HG02973 (cell line): ENCODE measurements around the gene GRHL1.

ENCODE experiments used
- ATAC-seq: cut with Tn5 transposase; IDR thresholded peaks from one replicate; pipeline ENCODE4 v1.9.1; 2021; ENCODE audit warnings: moderate library complexity; ENCODE audit not compliant: unreplicated experiment

GRHL1 gene

DNA sequence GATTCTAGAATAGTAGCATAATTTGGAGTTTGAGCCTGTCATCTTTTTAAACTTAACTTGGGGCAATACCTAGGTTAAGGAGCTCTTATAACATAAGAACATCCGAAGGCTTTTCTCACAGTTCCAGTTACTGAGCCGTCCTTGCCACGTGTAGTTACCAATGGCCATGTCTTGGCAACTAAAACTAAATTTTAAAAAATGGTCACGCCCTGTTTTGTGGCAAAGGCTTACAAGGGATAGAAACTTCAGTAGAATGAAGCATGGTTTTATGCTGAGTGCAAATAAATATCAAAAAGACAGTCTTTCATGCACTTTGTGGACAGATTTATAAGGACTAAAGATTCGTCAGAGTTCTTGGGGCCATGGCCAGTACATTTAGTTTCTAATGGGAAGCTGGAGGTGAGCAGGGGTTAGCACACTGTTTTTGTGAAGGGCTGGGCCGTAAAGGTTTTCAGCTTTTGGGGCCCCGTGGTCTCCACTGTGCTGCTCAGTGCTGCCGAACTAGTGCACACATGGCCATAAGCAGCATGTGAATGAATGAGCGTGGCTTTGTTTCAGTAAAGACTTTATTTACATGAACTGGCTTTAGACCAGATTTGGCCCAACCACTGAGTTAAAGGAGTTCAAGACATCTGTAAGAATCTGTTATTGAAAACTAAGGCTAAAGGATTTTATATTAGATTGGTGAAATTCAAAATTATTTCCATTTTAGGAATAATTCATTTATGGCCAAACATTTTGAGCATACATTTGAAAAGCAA, 41.1 kb downstream of the GRHL1 start:
- ATAC-seq = no peak

DNA sequence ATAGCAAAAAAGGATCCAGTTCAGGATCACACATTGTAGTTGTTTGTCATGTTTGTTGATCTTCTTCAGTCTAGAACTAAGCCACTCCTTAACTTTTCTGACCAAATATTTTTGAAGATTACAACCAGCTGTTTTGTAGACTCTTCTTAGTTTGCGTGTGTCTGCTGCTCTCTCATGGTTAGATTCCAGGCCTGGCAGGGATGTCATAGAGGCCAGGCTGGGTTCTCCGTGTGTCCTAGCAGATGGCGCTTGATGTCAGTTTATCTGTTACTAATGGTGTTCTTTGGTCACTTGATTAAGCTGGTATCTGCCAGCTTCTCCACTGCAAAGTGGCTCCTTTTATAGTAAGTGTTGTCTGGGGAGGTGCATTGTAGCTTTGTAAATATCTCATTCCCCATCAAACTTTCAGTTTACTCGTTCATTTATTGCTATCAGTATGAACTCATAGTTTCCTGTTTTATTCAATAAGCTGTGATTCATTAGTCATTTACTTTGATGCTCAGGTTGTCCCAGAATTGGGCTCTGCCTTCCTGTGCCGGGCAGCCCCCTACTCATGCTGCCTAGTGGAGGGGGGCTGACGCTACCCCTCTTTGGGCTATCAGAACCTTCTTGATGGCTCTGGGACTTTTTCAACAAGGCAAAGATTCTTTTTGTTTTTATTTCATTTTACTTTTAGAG, 42.1 kb downstream of the GRHL1 start:
- no peak for ATAC-seq

DNA sequence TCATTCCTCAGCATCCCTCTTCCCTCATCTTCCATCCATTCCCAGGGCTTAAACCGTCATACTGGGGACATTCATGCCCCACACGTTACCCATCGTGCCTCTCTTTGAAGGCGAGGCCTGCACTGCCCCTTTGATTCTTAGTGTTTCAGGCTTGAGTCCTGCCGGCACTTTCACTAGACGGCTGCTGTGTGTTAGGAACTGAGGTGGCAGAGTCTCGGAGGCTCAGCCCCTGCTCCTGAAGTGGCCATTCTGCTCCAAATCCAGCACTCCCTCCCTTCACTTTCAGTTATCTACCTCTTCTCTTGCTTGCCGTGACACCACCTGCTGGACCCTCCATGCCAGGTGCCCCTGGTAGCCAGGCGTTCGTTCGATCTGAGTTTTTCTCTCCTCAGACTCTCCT, 43.0 kb downstream of the GRHL1 start:
- ATAC-seq = no peak

DNA sequence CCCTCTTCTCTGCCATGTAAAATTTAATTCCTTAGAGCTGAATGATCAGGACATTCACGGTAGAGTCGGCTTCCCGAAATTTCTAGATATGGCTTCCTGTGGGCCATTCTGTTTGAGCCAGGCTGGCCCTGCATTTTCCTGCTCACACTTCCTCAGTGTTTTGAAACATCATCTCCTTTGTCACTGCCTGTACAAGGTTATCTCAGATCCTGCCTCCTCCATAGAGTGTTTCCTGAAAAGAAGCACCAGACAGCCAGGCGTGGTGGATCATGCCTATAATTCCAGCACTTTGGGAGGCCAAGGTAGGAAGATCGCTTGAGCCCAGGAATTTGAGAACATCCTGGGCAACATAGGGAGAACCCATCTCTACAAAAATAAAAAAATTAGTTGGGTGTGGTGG, 43.6 kb downstream of the GRHL1 start:
- no peak for ATAC-seq

DNA sequence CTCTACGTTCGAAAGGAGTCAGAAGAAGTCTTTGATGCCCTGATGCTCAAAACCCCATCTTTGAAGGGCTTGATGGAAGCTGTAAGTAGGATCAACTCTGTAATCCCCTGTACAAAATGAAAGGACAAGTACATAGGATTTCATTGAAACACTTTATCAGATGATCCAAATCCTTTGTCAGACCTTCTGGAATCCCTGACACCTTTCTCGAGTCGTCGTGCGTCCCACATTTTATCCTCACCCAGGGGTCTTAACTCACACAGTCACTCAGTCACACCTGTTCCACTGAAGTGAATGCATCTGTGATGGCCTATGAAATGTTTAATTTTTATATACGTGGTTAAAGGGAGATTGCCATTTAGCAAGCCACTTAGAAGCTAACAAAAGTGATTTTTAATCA, 44.8 kb downstream of the GRHL1 start:
- ATAC-seq = no peak

DNA sequence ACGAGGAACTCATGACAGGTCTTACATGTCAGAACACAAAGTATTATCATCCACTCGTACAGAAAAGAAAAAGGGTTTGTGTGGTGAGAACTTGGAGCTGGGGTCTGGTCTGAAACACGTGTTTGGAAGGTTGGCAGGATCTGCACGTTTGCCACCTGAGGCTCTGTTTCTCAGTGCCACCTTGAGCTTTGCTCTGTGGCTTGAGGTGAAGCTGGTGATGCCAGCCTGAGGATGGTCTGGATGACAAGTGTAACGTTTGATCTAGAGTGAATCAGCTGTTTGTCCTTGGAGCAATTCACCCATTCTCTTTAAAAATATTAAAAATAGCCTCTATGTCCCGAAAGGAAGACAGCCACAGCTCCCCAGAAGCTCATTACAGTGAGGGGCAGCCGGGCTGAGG, 46.4 kb downstream of the GRHL1 start:
- no peak for ATAC-seq

DNA sequence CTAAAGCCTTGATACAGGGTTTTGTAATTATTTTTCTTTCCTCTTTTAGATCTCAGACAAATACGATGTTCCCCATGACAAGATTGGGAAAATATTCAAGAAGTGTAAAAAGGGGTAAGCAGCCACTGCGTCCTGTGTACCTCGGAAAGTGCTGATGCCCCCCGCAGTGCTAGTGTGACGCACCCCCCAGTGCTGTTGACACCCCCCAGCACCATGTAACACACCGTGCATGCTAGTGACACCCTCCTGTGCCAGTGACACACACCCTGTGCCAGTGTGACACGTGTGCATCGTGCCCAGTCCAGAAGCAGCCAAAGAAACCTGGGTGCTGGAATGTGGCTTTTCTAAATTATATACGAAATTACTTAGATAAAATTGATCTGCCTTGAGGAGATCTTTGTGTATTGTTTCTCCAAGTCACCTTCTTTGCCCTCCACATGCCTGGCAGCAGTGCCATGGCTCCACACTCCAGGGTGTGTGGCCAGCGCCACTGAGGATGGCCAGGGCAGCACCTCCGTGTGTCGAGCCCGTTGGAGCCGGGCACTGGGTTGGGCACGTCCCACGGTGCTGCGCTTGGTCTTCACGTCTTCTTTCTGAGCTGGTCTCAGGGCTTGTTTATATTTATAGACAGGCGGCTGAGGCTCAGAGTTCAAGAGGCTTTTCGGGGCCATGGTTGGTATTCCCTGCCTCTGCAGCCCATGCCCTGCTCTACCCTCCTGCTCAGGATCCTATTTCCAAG, 47.6 kb downstream of the GRHL1 start:
- no peak for ATAC-seq

DNA sequence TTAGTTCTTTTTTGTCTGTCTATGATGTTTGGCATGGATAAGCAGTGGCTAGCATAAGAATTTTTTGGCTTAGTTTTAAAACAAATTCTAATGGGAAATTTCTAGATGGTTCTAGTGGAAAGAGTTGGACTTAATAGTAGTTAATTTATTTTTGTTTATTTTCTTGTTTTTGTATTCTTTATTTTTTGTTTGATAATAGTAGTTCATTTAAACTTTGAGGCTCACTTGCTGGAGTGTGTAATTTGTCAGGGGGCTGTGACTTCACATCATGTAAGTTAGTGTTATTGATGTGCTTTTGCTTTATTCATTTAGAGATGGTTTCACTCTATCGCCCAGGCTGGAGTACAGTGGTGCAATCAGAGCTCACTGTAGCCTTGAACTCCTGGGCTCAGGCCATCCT, 48.2 kb downstream of the GRHL1 start:
- ATAC-seq = no peak

DNA sequence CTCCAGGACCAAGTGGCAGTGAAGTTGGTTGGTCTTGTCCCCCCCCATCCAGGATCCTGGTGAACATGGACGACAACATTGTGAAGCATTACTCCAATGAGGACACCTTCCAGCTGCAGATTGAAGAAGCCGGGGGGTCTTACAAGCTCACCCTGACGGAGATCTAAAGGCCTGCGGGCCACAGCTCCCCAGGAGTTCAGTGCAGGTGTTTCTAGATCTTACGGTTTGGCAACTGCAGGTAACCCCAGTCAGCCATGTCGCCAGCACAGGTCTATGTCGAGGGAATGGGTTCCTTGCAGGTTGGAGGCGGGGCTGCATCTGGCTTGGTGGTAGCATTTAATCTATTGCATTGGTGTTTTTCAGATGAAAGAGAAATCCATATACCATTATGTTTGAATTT, 49.0 kb downstream of the GRHL1 start:
- no peak for ATAC-seq

DNA sequence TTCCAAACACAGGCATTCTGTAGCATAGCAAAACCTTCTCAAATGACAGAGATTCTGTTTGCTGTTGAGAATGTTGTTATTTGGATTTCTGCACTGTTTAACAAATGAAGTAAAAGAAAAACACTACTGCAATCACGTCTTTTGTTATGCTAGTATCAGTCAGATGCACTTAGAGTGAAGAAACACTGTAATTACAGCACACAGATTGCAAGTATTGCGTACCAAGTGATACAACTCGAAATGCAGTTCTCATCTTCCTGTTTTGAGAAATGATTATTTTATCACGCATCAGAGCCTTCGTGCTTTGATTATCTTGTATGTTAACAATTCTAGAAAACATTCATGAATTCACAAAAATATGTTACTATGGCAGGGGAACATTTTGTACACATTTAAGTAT, 50.1 kb downstream of the GRHL1 start:
- ATAC-seq = no peak

DNA sequence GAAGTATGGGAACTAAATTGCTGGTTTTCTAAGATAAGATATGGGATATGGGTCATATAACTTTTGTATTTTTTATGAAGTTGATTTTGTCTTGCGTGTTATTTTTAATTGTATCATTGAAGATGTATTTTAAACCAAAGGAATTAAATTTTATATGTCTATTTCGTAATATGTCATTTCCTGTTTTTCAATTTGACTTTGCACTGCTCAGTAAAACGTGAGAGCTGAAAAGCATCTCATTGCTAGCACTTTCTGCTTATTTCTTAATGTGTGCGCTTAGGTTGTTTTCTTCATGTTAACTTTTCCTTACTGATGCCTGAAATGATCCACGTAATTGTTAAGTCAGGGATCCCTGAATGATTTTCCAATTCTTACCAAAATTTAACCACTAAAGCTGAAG, 50.6 kb downstream of the GRHL1 start:
- no peak for ATAC-seq

DNA sequence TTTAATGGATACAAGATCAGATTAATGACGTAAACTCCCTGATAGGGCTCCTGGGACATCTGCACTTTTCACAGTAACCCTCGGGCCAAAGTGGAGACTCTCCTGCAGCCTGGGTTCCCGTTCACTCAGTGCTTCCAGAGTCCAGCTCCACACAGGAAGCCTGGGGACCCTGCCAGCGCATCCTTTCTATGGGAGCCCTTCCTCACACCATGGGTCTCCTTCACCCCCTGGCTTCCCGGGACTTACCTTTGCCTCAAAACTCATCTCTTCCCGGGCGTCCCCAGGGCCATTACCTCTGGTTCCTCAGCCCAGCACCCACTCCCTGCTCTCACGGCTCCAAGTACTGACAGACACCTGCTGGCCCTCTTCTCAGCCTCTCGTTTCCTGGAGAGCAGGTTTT, 51.2 kb downstream of the GRHL1 start:
- ATAC-seq = no peak

DNA sequence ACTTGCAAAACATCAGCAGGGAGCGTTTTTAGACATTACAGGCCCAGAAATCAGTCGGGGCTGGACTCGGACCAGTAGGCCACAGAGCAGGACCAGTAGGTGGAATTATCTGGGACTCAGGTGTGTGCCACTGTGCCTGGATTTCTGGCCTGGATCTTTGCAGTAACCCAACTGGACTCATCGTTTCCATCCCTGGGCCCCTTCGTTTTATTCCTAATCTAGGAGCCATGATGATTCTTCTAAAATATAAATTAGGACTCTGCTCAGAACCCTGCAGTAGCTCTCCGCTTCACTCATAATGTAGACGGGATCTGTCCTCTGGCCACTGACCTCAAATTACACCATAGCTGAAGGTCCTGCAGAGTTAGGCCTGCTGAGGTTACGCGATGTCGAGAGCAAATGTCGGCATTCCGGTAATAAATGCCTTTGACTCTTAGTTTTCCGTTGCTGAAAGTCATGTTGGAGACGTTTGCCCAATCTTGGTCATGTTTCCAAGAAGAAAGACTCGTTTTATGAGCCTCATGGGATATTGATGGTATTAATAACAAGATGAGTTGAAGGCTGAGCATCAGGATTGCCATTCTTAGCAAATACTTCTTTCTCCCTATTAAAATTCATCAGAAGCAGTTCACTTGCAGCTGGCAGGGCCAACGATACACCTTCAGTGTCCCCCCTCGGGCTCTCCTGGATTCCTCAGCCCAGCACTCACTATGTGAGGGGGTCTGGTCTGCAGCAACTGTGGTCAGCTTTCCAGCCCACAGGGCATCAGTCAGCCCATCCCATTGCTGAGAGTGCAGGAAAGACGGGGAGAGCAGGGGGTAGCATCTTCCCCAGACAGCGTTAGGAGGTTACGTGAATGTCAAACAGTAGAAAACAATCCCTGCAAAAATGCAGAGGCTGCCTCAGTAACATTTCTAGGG, 52.0 kb downstream of the GRHL1 start:
- ATAC-seq = no peak

DNA sequence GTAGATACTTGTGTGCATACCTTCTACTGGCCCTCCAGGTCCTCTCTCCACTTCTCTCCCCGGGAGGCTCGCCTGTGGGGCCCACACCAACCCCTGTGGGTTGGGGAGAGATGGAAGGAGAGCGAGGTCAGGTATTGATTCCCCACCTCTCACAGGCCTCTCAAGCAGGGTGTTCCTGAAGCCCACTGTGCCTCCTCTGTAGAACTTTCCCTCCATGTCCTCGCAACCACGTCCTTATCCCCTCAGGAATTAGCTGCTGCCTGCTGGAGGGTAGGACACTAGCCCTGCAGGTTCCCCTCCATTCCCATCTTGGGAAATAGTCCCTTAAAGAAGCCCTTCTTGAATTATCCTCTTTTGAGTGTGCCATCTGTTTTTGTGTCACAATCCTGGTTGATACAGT, 52.9 kb downstream of the GRHL1 start:
- no peak for ATAC-seq

DNA sequence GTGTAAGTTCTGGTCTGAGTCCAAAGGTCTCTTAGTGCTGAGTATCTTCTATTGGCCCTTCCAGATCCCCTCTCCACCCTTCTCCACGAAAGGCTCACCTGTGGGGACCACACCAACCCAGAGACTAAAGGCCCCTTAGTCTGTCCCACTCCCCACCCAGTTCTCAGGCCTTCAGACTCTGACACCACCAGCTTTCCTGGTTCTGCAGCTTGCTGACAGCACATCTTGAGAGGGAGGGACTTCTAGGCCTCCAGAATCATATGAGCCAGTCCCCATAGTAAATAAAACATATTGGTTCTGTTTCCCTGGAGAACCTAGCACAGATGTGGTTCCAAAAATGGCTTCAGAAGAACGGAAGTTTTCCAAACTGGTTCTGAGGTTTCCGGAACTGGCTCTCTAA, 53.3 kb downstream of the GRHL1 start:
- ATAC-seq = no peak

DNA sequence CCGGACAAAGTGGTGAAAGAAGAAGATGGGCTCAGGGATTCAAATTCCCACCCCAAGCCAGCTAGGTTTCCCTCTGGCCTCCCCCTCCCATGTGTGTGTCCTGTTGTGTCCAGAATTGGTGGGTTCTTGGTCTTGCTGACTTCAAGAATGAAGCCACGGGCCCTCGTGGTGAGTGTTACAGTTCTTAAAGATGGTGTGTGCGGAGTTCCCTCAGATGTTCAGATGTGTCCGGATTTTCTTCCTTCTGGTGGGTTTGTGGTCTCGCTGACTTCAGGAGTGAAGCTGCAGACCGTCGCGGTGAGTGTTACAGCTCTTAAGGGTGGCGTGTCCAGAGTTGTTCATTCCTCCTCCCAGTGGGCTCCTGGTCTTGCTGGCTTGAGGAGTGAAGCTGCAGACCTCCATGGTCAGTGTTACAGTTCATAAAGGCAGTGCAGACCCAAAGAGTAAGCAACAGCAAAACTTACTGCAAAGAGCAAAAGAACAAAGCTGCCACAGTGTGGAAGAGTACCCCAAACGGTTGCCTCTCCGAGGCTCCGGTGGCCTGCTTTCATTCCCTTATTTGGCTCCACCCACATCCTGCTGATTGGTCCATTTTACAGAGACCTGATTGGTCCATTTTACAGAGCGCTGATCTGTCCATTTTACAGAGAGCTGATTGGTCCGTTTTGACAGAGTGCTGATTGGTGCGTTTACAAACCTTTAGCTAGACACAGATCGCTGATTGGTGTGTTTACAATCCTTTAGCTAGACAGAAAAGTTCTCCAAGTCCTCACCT, 54.2 kb downstream of the GRHL1 start:
- no peak for ATAC-seq

DNA sequence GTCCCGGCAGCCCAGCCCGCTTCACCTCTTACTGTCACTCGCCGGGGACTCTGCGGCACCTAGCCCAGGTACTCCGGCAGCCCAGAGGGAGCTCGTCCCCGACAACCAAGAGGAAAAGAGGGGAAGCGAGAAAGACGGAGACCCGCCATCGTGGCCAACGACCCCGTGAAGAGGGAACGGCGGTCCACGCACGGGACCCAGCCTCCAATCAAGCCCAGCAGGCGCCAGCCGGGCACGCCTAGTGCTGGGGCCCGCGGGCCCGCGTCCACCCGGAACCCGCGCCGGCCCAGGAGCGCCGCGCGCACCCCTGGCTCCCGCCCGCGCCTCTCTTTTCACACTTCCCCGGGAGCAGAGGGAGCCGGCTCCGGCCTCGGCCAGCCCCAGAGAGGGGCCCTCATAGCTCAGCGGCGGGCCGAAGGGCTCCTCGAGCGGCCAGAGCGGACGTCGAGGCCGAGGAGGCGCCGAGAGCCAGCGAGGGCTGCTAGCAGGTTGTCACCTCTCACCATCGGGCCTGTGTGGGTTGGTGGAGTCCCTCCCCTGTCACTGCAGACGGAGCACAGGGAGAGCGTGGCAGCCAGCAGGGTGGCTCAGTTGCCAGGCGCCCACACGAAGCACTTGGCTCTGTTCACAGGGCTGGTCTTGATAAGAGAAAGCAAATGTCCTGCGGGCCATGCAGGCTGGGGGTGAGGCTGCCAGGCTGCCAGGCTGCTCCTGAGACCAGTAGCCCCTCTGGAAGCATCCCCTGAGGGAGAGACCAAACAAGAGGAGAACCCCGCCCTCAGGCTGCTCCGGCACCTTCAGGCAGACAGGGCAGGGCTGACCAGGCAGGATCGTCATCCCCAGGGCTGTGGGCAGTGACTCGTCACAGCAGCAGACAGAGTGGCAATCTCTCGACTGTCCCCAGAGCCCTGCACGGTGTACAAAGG, 55.0 kb downstream of the GRHL1 start:
- ATAC-seq = no peak

DNA sequence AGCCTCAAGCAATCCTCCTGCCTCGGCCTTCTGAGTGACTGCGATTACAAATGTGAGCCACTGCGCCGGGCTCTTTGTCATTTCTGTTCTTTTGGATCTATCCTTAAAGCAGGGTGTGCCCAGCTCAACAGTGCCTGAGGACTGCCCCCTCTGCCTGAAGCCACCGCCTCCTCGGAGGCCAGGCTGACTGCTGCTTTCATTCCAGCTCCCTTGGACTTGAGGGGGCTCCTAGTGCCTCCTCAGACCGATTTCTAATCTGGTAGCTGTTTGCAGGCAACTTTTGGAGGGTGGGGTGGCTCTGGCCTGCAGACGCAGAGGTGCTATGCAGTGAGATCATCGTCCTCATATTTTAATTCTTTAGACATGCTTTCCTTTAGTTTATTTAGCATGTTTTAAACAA, 55.9 kb downstream of the GRHL1 start:
- no peak for ATAC-seq
